Panc1 (cell line): ENCODE results near the gene TMEM51. TPM values are rescaled to one million over a fixed set of nuclear protein-coding genes. Genes with fewer than 3 reads are reported as not detected.

ENCODE experiments used
- total RNA-seq: library from RNA; stranded (reverse); gene quantifications from one replicate; pipeline ENCODE4 v1.2.1, GENCODE V29; 2021; ENCODE audit not compliant: unreplicated experiment

TMEM51 gene
- total RNA-seq, 1 experiment from 2014 or later, result 25.8 TPM

Other genes starting within 250 kb of the TMEM51 start
- 0.23 TPM for gene FHAD1, start 93.5 kb downstream of the TMEM51 start, total RNA-seq